Measurements from ENCODE around the gene PLEKHM3. TPM values are rescaled to one million over a fixed set of nuclear protein-coding genes. Genes with fewer than 3 reads are reported as not detected.

The PLEKHM3 gene
- total RNA-seq, 4 donors from 2014 or later, result 22.0 to 29.1 (median 25.0) TPM

- Histone ChIP-seq H3K4me1 (peaks cover 0 to 4% (median 2%) of the 10 kb centered on the region in 4 donors), H3K27ac (no peak overlapping the region), H3K36me3 (peaks cover 0 to 18% (median 0%) of the 10 kb centered on the region in 3 donors), H3K4me3 (no peak overlapping the region), H3K27me3 (no peaks in the 10 kb centered on the region), H3K9me3 (no peaks in the 10 kb centered on the region)
- DNase-seq (ENCODE audit: low spot score in 2 of 2), result no peak
- TF ChIP-seq, protein P1, sequence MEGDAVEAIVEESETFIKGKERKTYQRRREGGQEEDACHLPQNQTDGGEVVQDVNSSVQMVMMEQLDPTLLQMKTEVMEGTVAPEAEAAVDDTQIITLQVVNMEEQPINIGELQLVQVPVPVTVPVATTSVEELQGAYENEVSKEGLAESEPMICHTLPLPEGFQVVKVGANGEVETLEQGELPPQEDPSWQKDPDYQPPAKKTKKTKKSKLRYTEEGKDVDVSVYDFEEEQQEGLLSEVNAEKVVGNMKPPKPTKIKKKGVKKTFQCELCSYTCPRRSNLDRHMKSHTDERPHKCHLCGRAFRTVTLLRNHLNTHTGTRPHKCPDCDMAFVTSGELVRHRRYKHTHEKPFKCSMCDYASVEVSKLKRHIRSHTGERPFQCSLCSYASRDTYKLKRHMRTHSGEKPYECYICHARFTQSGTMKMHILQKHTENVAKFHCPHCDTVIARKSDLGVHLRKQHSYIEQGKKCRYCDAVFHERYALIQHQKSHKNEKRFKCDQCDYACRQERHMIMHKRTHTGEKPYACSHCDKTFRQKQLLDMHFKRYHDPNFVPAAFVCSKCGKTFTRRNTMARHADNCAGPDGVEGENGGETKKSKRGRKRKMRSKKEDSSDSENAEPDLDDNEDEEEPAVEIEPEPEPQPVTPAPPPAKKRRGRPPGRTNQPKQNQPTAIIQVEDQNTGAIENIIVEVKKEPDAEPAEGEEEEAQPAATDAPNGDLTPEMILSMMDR (IDR thresholded peaks at IDR 0.05), result no peak
- TF ChIP-seq POLR2A (IDR thresholded peaks at IDR 0.05) (no peak), EP300 (IDR thresholded peaks at IDR 0.05) (no peak)
- WGBS, 2 donors, result 96 to 97% methylated on average over 3 of the region's 3 CpGs
Measured at GRCh38 chr2:207852791-207853190, 172.5 kb downstream of the PLEKHM3 start.

- WGBS, 2 donors, result 88 to 92% methylated on average over 1 of the region's 1 CpG
Measured at GRCh38 chr2:207849443-207849842, 175.9 kb downstream of the PLEKHM3 start.

GRCh38 chr2:207848545-207848928 is 176.8 kb downstream of the PLEKHM3 start:
- TF ChIP-seq, protein P1 (IDR thresholded peaks at IDR 0.05), result no peak
- TF ChIP-seq POLR2A (IDR thresholded peaks at IDR 0.05) (no peak), EP300 (IDR thresholded peaks at IDR 0.05) (no peak)
- Histone ChIP-seq H3K27me3 (no peaks in the 10 kb centered on the region), H3K9me3 (no peaks in the 10 kb centered on the region), H3K27ac (no peak overlapping the region), H3K4me3 (no peak overlapping the region), H3K4me1 (peaks cover 0 to 7% (median 3%) of the 10 kb centered on the region in 4 donors), H3K36me3 (no peaks in the 10 kb centered on the region)
- 81 to 86% methylated on average over 4 of the region's 4 CpGs for WGBS, 2 donors
- no peak for DNase-seq (ENCODE audit: low spot score in 2 of 2)

More at GRCh38 chr2:207849443-207849842, 175.9 kb downstream of the PLEKHM3 start:
- H3K27me3 ChIP-seq, result no peaks in the 10 kb centered on the region
- H3K9me3 ChIP-seq, result no peaks in the 10 kb centered on the region
- no peak for DNase-seq (ENCODE audit: low spot score in 2 of 2)
- no peak overlapping the region for H3K4me3 ChIP-seq
- TF ChIP-seq EP300 (IDR thresholded peaks at IDR 0.05) (no peak), POLR2A (IDR thresholded peaks at IDR 0.05) (no peak)
- TF ChIP-seq, protein P1 (IDR thresholded peaks at IDR 0.05), result no peak
- peaks cover 0 to 7% (median 3%) of the 10 kb centered on the region in 4 donors for H3K4me1 ChIP-seq
- H3K36me3 ChIP-seq, result no peaks in the 10 kb centered on the region
- H3K27ac ChIP-seq, result no peak overlapping the region

GRCh38 chr2:207847807-207848544 is 177.4 kb downstream of the PLEKHM3 start:
- H3K27ac ChIP-seq, result peak overlapping the region in 2 of 4 donors; percentile 19 to 48
- 66 to 70% methylated on average over 4 of the region's 4 CpGs for WGBS, 2 donors
- no peak for DNase-seq (ENCODE audit: low spot score in 2 of 2)
- no peaks in the 10 kb centered on the region for H3K27me3 ChIP-seq
- TF ChIP-seq, protein P1 (IDR thresholded peaks at IDR 0.05), result no peak
- TF ChIP-seq POLR2A (IDR thresholded peaks at IDR 0.05) (no peak), EP300 (IDR thresholded peaks at IDR 0.05) (no peak)
- H3K4me3 ChIP-seq, result no peak overlapping the region
- H3K4me1 ChIP-seq, result peaks cover 0 to 7% (median 3%) of the 10 kb centered on the region in 4 donors
- no peaks in the 10 kb centered on the region for H3K9me3 ChIP-seq
- H3K36me3 ChIP-seq, result no peaks in the 10 kb centered on the region

GRCh38 chr2:207847098-207847806 is 178.1 kb downstream of the PLEKHM3 start:
- DNase-seq (ENCODE audit: low spot score in 2 of 2), result no peak
- 56 to 63% methylated on average over 3 of the region's 3 CpGs for WGBS, 2 donors
- TF ChIP-seq, protein P1 (IDR thresholded peaks at IDR 0.05), result no peak
- TF ChIP-seq EP300 (IDR thresholded peaks at IDR 0.05) (no peak), POLR2A (IDR thresholded peaks at IDR 0.05) (no peak)

More at GRCh38 chr2:207847098-207847806, 178.1 kb downstream of the PLEKHM3 start:
- Histone ChIP-seq H3K4me3 (no peak overlapping the region), H3K4me1 (peaks cover 0 to 7% (median 3%) of the 10 kb centered on the region in 4 donors), H3K27me3 (no peaks in the 10 kb centered on the region), H3K9me3 (no peaks in the 10 kb centered on the region), H3K36me3 (no peaks in the 10 kb centered on the region), H3K27ac (peak overlapping the region in 2 of 4 donors; percentile 19 to 48)
